ENCODE results near the gene C2orf92. TPM values are rescaled to one million over a fixed set of nuclear protein-coding genes. Genes with fewer than 3 reads are reported as not detected.

C2orf92 gene
- total and polyA plus RNA-seq, 2 donors (not counting 3 experiments of a cell fraction or from before 2014, with no cell fraction given) = 1.8 to 7.9 TPM

GRCh38 chr2:97720746-97721145 is 51.2 kb downstream of the C2orf92 start:
- no peak overlapping the region for H2AFZ ChIP-seq (ENCODE audit: low read depth, low read length)
- no peaks in the 10 kb centered on the region for H3K9me3 ChIP-seq (replicated peaks; ENCODE audit: control insufficient read depth, insufficient read depth, low read length)
- TF ChIP-seq POLR2A (IDR thresholded peaks at IDR 0.05; ENCODE audit: low read depth, low read length) (no peak), GATA2 (IDR thresholded peaks at IDR 0.05; ENCODE audit: insufficient read depth, insufficient read length, low read depth, low read length) (no peak), EZH2 (IDR thresholded peaks at IDR 0.05; ENCODE audit: borderline replicate concordance, low read depth, low read length, severe bottlenecking) (no peak), JUN (IDR thresholded peaks at IDR 0.05; ENCODE audit: borderline replicate concordance, insufficient read depth, insufficient read length, low read depth) (no peak), POLR2AphosphoS5 (IDR thresholded peaks at IDR 0.05; ENCODE audit: insufficient read depth, low read depth, low read length) (no peak), FOS (IDR thresholded peaks at IDR 0.05; ENCODE audit: borderline replicate concordance, insufficient read depth, low read length) (no peak), MYC (IDR thresholded peaks at IDR 0.05; ENCODE audit: low read depth, low read length) (no peak), MAX (IDR thresholded peaks at IDR 0.05; ENCODE audit: insufficient read depth, insufficient read length) (no peak)
- TF ChIP-seq, protein P1, sequence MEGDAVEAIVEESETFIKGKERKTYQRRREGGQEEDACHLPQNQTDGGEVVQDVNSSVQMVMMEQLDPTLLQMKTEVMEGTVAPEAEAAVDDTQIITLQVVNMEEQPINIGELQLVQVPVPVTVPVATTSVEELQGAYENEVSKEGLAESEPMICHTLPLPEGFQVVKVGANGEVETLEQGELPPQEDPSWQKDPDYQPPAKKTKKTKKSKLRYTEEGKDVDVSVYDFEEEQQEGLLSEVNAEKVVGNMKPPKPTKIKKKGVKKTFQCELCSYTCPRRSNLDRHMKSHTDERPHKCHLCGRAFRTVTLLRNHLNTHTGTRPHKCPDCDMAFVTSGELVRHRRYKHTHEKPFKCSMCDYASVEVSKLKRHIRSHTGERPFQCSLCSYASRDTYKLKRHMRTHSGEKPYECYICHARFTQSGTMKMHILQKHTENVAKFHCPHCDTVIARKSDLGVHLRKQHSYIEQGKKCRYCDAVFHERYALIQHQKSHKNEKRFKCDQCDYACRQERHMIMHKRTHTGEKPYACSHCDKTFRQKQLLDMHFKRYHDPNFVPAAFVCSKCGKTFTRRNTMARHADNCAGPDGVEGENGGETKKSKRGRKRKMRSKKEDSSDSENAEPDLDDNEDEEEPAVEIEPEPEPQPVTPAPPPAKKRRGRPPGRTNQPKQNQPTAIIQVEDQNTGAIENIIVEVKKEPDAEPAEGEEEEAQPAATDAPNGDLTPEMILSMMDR (IDR thresholded peaks at IDR 0.05; ENCODE audit: extremely low read depth in 1 of 2, insufficient read depth in 1 of 2, low read depth in 1 of 2, low read length in 2 of 2) = no peak
- no peak overlapping the region for H3K9ac ChIP-seq (replicated peaks; ENCODE audit: extremely low read depth, insufficient read depth, low read length)
- H3K4me3 ChIP-seq (replicated peaks in 1 of 3; ENCODE audit: insufficient read depth in 1 of 3, low read depth in 1 of 3, low read length in 3 of 3) = no peak overlapping the region
- no peaks in the 10 kb centered on the region for H3K79me2 ChIP-seq (ENCODE audit: control insufficient read depth, insufficient read depth, low read length)
- H3K4me2 ChIP-seq (ENCODE audit: insufficient read depth, low read length) = no peak overlapping the region
- no peaks in the 10 kb centered on the region for H4K20me1 ChIP-seq (replicated peaks; ENCODE audit: control insufficient read depth, extremely low read depth, insufficient read depth, low read length)
- POLR2A ChIA-PET = no interaction called here
- no peaks in the 10 kb centered on the region for H3K36me3 ChIP-seq (ENCODE audit: control insufficient read depth in 2 of 2, extremely low read depth in 1 of 2, insufficient read depth in 2 of 2, low read length in 2 of 2)
- CTCF ChIA-PET = interaction anchor here (1.2 kb wide), 1 partner anchor 21 kb away, joined by 4 read pairs; no protein-coding TSS in a partner anchor
- H3K27ac ChIP-seq (ENCODE audit: insufficient read depth, low read depth, low read length) = no peak overlapping the region
- intact Hi-C loops (cut with micrococcal nuclease) (no loop called here), dilution Hi-C loops (cut with MboI; ENCODE audit: extremely low pct_ligation_motif_present, low sequenced_read_pairs) (no loop called here)
- DNase-seq (ENCODE audit: low read depth, low spot score) (no peak), FAIRE-seq (no peak)
- no peaks in the 10 kb centered on the region for H3K9me1 ChIP-seq (replicated peaks; ENCODE audit: control insufficient read depth, extremely low read depth, insufficient read depth, low read length)
- no peaks in the 10 kb centered on the region for H3K4me1 ChIP-seq (ENCODE audit: control insufficient read depth, extremely low read depth, insufficient read depth, low read length)
- H3K27me3 ChIP-seq (ENCODE audit: control insufficient read depth in 2 of 2, insufficient read depth in 2 of 2, low read length in 2 of 2) = no peaks in the 10 kb centered on the region
- BruUV-seq (replicated peaks) = no TSS peak

All from endothelial cell of umbilical vein (primary cell).